Caki2 (cell line): ENCODE results near the gene GPAT3. TPM values are rescaled to one million over a fixed set of nuclear protein-coding genes. Genes with fewer than 3 reads are reported as not detected.
"Not testable (repeated sequence)": the region's sequence is repeated elsewhere in the genome, so short reads cannot be mapped to it uniquely, and the experiment has no call there.

Experiments used
- DNase-seq: peaks from one replicate; pipeline ENCODE4 v3.0.0-alpha.2; 2015; ENCODE audit warnings: low read depth
- in situ Hi-C: cut with HindIII; loops from 2 replicates; pipeline ENCODE4 v1.10.0; 2016; ENCODE audit warnings: low sequenced_read_pairs, low pct_unique_long_range_greater_than_20kb, mixed read lengths
- total RNA-seq: library from RNA; depleted of rRNA; stranded (reverse); fragments of >200 nt; shearing (Covaris generic); gene quantifications from 2 replicates; pipeline ENCODE4 v1.2.3, GENCODE V29; 2014; ENCODE audit warnings: low replicate concordance; rRNA removed

GPAT3 gene
- total RNA-seq, 1 experiment from 2014 or later: 12.5 TPM

DNA sequence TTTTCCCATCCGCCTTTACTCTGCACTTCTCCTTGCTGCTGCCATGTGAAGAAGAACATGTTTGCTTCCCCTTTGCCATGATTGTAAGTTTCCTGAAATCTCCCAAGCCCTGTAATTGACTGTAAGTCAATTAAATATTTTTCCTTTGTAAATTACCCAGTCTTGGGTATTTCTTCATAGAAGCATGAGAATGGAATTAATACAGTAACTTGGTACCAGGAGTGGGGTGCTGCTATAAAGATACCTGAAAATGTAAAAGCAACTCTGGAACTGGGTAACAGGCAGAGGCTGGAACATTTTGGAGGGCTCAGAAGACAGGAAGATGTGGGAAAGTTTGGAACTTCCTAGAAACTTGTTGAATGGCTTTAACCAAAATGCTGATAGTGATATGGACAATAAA, 86.2 kb downstream of the GPAT3 start:
- in situ Hi-C loops, DNase-seq: not testable (repeated sequence)

GRCh38 chr4:83625821-83626220, 89.9 kb downstream of the GPAT3 start:
- in situ Hi-C loops: no loop called here
- no peak for DNase-seq

GRCh38 chr4:83626245-83626836, 90.4 kb downstream of the GPAT3 start:
- in situ Hi-C loops: no loop called here

GRCh38 chr4:83629945-83630721, 94.2 kb downstream of the GPAT3 start:
- in situ Hi-C loops: no loop called here
- peak; percentile 35 for DNase-seq

More at GRCh38 chr4:83626245-83626836, 90.4 kb downstream of the GPAT3 start:
- no peak for DNase-seq

DNA sequence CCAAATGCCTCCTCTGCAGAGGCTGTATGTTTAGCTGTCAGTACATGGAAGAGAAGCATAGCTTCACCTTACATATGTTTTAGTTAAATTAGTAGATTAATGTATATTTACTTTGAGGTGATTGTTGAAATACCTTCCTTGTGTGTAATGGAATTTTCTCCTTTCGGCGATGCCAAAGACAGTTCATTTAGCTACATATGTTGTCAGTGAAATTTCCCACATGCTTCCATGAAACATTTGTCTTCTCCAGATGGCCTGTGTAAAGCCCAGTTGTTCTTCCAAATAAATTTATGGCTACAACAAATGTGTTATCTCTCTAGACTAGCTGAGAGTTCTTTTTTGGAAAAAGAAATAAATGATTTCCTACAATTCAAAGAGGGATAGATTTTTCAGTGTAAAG, 95.2 kb downstream of the GPAT3 start:
- in situ Hi-C loops: no loop called here
- no peak for DNase-seq

DNA sequence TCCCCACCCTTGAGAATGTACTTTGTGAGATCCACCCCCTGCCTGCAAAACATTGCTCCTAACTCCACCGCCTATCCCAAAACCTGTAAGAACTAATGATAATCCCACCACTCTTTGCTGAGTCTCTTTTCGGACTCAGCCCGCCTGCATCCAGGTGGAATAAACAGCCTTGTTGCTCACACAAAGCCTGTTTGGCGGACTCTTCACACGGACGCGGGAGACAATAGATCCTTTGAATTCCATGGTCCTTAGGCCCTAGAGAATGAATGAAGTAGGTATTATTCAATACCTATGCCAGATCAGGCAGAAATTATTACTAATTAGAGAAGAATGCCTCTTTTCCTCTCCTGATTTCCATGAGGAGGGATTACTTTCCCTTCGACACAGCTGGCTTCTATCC, 101.0 kb downstream of the GPAT3 start:
- no peak for DNase-seq
- in situ Hi-C loops: no loop called here

GRCh38 chr4:83639849-83640493, 104.1 kb downstream of the GPAT3 start:
- DNase-seq: peak; percentile 58

DNA sequence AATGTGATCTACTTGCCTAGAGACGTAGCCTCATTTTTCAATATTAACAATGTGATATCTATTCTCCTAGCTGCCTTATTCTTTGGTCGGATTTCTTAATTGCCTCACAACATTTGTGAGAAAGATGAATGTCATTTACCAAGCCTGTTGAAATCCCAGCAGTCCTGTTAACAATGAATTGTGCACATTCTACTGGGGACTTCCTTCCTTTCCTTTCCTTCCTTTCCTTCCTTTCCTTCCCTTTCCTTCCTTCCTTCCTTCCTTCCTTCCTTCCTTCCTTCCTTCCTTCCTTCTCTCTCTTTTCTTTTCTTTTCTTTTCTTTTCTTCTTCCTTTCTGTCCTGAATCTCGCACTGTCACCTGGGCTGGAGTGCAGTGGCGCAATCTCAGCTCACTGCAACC, 107.1 kb downstream of the GPAT3 start:
- no peak for DNase-seq
- in situ Hi-C loops: no loop called here

More at GRCh38 chr4:83639849-83640493, 104.1 kb downstream of the GPAT3 start:
- in situ Hi-C loops: no loop called here

- DNase-seq: peak; percentile 30
- in situ Hi-C loops: no loop called here
These were observed 109.1 kb downstream of the GPAT3 start for GRCh38 chr4:83644677-83645659.

GRCh38 chr4:83646538-83647239, 110.8 kb downstream of the GPAT3 start:
- in situ Hi-C loops: no loop called here
- no peak for DNase-seq

- no peak for DNase-seq
- in situ Hi-C loops: no loop called here
These were observed 115.9 kb downstream of the GPAT3 start for GRCh38 chr4:83651846-83652245.

Other genes starting within 250 kb of the GPAT3 start
- 1.6 and 2.9 TPM in 2 replicates for gene HPSE, start 201.3 kb upstream of the GPAT3 start, total RNA-seq
- gene HELQ, start 80.3 kb upstream of the GPAT3 start, total RNA-seq: 4.4 and 6.5 TPM in 2 replicates
- 10.2 and 23.9 TPM in 2 replicates for gene MRPS18C, start 80.0 kb upstream of the GPAT3 start, total RNA-seq
- gene ABRAXAS1, start 51.0 kb upstream of the GPAT3 start, total RNA-seq: 0.78 and 3.4 TPM in 2 replicates